DLD1 (cell line): ENCODE results near the gene SLC26A3.

Experiments
- in situ Hi-C: cut with HindIII; loops from 2 replicates; pipeline ENCODE4 v1.10.0; 2017; ENCODE audit warnings: low sequenced_read_pairs

SLC26A3 gene

GRCh38 chr7:107751113-107751512 lies 51.9 kb downstream of the SLC26A3 start:
- in situ Hi-C loops = no loop called here

- in situ Hi-C loops = no loop called here
These were observed 57.0 kb downstream of the SLC26A3 start for GRCh38 chr7:107746006-107746405.

- in situ Hi-C loops = no loop called here
These were observed 58.7 kb downstream of the SLC26A3 start for GRCh38 chr7:107744345-107744750.

GRCh38 chr7:107743567-107744344 lies 59.3 kb downstream of the SLC26A3 start, which contains the start of gene CBLL1:
TSS of gene CBLL1 (plus strand) at chr7:107744142. CDS start at chr7:107744164, 22 bp downstream.
- in situ Hi-C loops = no loop called here

GRCh38 chr7:107742678-107743566 lies 60.1 kb downstream of the SLC26A3 start:
- in situ Hi-C loops = no loop called here

GRCh38 chr7:107728276-107728675 lies 74.7 kb downstream of the SLC26A3 start:
- in situ Hi-C loops = loop anchor here (10.0 kb wide), 1 partner anchor 263 kb away; no protein-coding TSS in a partner anchor

- in situ Hi-C loops = loop anchor here (10.0 kb wide), 1 partner anchor 262 kb away; no protein-coding TSS in a partner anchor
These were observed 76.5 kb downstream of the SLC26A3 start for GRCh38 chr7:107726356-107727130.

- in situ Hi-C loops = loop anchor here (10.0 kb wide), 1 partner anchor 260 kb away; no protein-coding TSS in a partner anchor
These were observed 77.8 kb downstream of the SLC26A3 start for GRCh38 chr7:107725138-107725740.

- in situ Hi-C loops = loop anchor here (10.0 kb wide), 1 partner anchor 258 kb away; no protein-coding TSS in a partner anchor
These were observed 79.8 kb downstream of the SLC26A3 start for GRCh38 chr7:107723255-107723654.

- in situ Hi-C loops = loop anchor here (10.0 kb wide), 1 partner anchor 256 kb away; no protein-coding TSS in a partner anchor
These were observed 81.7 kb downstream of the SLC26A3 start for GRCh38 chr7:107721286-107721685.

- in situ Hi-C loops = no loop called here
These were observed 84.4 kb downstream of the SLC26A3 start for GRCh38 chr7:107718456-107719193.

GRCh38 chr7:107715531-107715930 lies 87.5 kb downstream of the SLC26A3 start:
- in situ Hi-C loops = no loop called here
